Liver (tissue), 10 donors: ENCODE results near the gene BEX3. TPM values are rescaled to one million over a fixed set of nuclear protein-coding genes. Genes with fewer than 3 reads are reported as not detected.

Experiments
- DNase-seq: peaks from one replicate; pipeline ENCODE4 v3.0.0-alpha.2; 2017; ENCODE audit warnings: low spot score
- H3K27ac ChIP-seq, 2 donors: one replicate each; pipeline ENCODE4 v1.7.0; 2013; ENCODE audit warnings: inconsistent platforms in 2 of 2, low read length in 2 of 2, control low read depth in 1 of 2, low read depth in 1 of 2, mild to moderate bottlenecking in 1 of 2
- H3K27me3 ChIP-seq, 4 donors: one replicate each; pipeline versions ENCODE4 v1.6.1 to v1.7.0; 2013; ENCODE audit warnings: low read length in 3 of 4, inconsistent platforms in 1 of 4, mild to moderate bottlenecking in 1 of 4, moderate library complexity in 1 of 4; ENCODE audit not compliant: control insufficient read depth in 4 of 4, insufficient read depth in 4 of 4
- H3K36me3 ChIP-seq, 4 donors: one replicate each; pipeline versions ENCODE4 v1.6.1 to v1.7.0; 2013; ENCODE audit warnings: low read length in 3 of 4, mild to moderate bottlenecking in 3 of 4, low read depth in 1 of 4, moderate library complexity in 1 of 4; ENCODE audit not compliant: control insufficient read depth in 4 of 4, insufficient read depth in 3 of 4
- H3K4me1 ChIP-seq, 4 donors: one replicate each; pipeline versions ENCODE4 v1.6.1 to v1.7.0; 2013; ENCODE audit warnings: low read length in 3 of 4, mild to moderate bottlenecking in 3 of 4, moderate library complexity in 1 of 4; ENCODE audit not compliant: control insufficient read depth in 4 of 4, insufficient read depth in 4 of 4
- H3K4me3 ChIP-seq, 3 donors: one replicate each; pipeline versions ENCODE4 v1.6.1 to v1.7.0; 2013; ENCODE audit warnings: low read length in 3 of 3, control low read depth in 1 of 3, low read depth in 1 of 3, mild to moderate bottlenecking in 1 of 3
- H3K9ac ChIP-seq, 2 donors: one replicate each; pipeline ENCODE4 v1.7.0; 2013; ENCODE audit warnings: low read length in 2 of 2, mild to moderate bottlenecking in 2 of 2, moderate library complexity in 2 of 2, control low read depth in 1 of 2, low read depth in 1 of 2
- H3K9me3 ChIP-seq, 4 donors: one replicate each; pipeline versions ENCODE4 v1.6.1 to v1.7.0; 2013; ENCODE audit warnings: low read length in 3 of 4; ENCODE audit not compliant: control insufficient read depth in 4 of 4
- CTCF ChIP-seq: fragments of 150-350 bp; IDR thresholded peaks from 2 replicates; pipeline ENCODE4 v1.5.1; 2017; ENCODE audit warnings: improper control_type of control experiment, low read depth, low read length; ENCODE audit not compliant: missing input control
- EGR1 ChIP-seq, 2 donors: IDR thresholded peaks; 2 replicates each; pipeline ENCODE4 v1.6.1; 2016 to 2018; ENCODE audit warnings: antibody characterized with exemption in 2 of 2, low read depth in 2 of 2
- FOXA2 ChIP-seq: IDR thresholded peaks from 2 replicates; pipeline ENCODE4 v1.6.1; 2016; ENCODE audit warnings: antibody characterized with exemption
- HNF4A ChIP-seq, 2 donors: conservative IDR thresholded peaks; 2 replicates each; pipeline ENCODE4 v1.6.1; 2016; ENCODE audit warnings: antibody characterized with exemption in 2 of 2, mild to moderate bottlenecking in 2 of 2
- NR2F2 ChIP-seq: IDR thresholded peaks from 2 replicates; pipeline ENCODE4 v1.6.1; 2016; ENCODE audit warnings: antibody characterized with exemption
- RAD21 ChIP-seq, 2 donors: IDR thresholded peaks; 2 replicates each; pipeline ENCODE4 v1.6.1; 2016; ENCODE audit warnings: antibody characterized with exemption in 2 of 2, mild to moderate bottlenecking in 2 of 2
- RXRA ChIP-seq, 2 donors: IDR thresholded peaks; 2 replicates each; pipeline ENCODE4 v1.6.1; 2017 to 2018; ENCODE audit warnings: antibody characterized with exemption in 2 of 2, mild to moderate bottlenecking in 1 of 2
- SP1 ChIP-seq: IDR thresholded peaks from 2 replicates; pipeline ENCODE4 v1.6.1; 2018; ENCODE audit warnings: antibody characterized with exemption, mild to moderate bottlenecking
- TAF1 ChIP-seq: conservative IDR thresholded peaks from 2 replicates; pipeline ENCODE4 v1.6.1; 2016; ENCODE audit warnings: antibody characterized with exemption, mild to moderate bottlenecking
- YY1 ChIP-seq: IDR thresholded peaks from 2 replicates; pipeline ENCODE4 v1.6.1; 2016; ENCODE audit warnings: antibody characterized with exemption, mild to moderate bottlenecking
- ZBTB33 ChIP-seq: IDR thresholded peaks from 2 replicates; pipeline ENCODE4 v1.6.1; 2016; ENCODE audit warnings: antibody characterized with exemption
- WGBS: extraction: QIAGEN DNeasy Blood & Tissue Kit; methylation state at CpG from one replicate; pipeline ENCODE4 v1.1.7; 2013; 5-methylcytosine and 5-hydroxymethylcytosine counted together
- polyA plus RNA-seq, 2 donors: library from polyadenylated mRNA; stranded (reverse) in 1 of 2; unstranded in 1 of 2; fragments of 200-250 nt in 1 of 2; fragments of >200 nt in 1 of 2; fragmentation: Nextera tagmentation in 1 of 2; extraction: Ambion mirVana in 1 of 2; gene quantifications; one replicate each; pipeline versions ENCODE4 v1.2.1 to v1.2.3, GENCODE V29; 2013 to 2015
- small RNA-seq: library from RNA; depleted of rRNA; stranded (forward); fragments of <200 nt; gene quantifications from one replicate; pipeline ENCODE3, GENCODE V24; 2014
- total RNA-seq, 2 donors: library from RNA; depleted of rRNA; stranded (reverse); fragments of >200 nt; gene quantifications; one replicate each; pipeline ENCODE4 v1.2.3, GENCODE V29; 2014
- donor health status: healthy.
- donor health status: healthy.
- donor health status: healthy.
- donor health status: healthy.
- donor health status: healthy.

Gene BEX3
- total and polyA plus RNA-seq, 4 donors, result 21.9 to 77.4 (median 57.3) TPM

GRCh38 chrX:103423955-103424638 is 47.8 kb downstream of the BEX3 start:
- Histone ChIP-seq H3K4me3 (no peak overlapping the region), H3K27me3 (no peaks in the 10 kb centered on the region), H3K9me3 (no peaks in the 10 kb centered on the region), H3K36me3 (no peaks in the 10 kb centered on the region), H3K27ac (no peak overlapping the region), H3K4me1 (no peaks in the 10 kb centered on the region), H3K9ac (no peak overlapping the region)
- TF ChIP-seq YY1, result no peak
- TF ChIP-seq RXRA (IDR thresholded peaks at IDR 0.05), result no peak
- TF ChIP-seq CTCF, result no peak
- no peak for TF ChIP-seq NR2F2
- no peak for TF ChIP-seq ZBTB33
- TF ChIP-seq FOXA2, result no peak
- no peak for TF ChIP-seq EGR1 (IDR thresholded peaks at IDR 0.05; ENCODE audit: low read depth in 2 of 2)
- no peak for TF ChIP-seq TAF1
- TF ChIP-seq SP1, result no peak
- no peak for TF ChIP-seq RAD21 (IDR thresholded peaks at IDR 0.05)
- no peak for TF ChIP-seq HNF4A (conservative IDR thresholded peaks at IDR 0.05)
- WGBS, result 88% methylated on average over 3 of the region's 3 CpGs
- no peak for DNase-seq

Small RNA genes lying within 50 kb of the gene (small RNA-seq; reads per million reads assigned to genes)
- not detected for gene Z92846.1

Other genes starting within 250 kb of the BEX3 start
- 10 to 100 TPM in 1 of 2 donors, 1 to 10 TPM in 1; 2.0 to 26.5 TPM for gene BEX4, start 161.4 kb upstream of the BEX3 start, total RNA-seq
- 10 to 100 TPM in 1 of 2 donors, 1 to 10 TPM in 1; 4.3 to 10.8 TPM for gene BEX4, start 161.4 kb upstream of the BEX3 start, polyA plus RNA-seq
- 100 to 1,000 TPM in 1 of 2 donors, 10 to 100 TPM in 1; 11.9 to 109 TPM for gene TCEAL8, start 121.4 kb upstream of the BEX3 start, total RNA-seq
- 10 to 100 TPM; 16.5 to 23.9 TPM for gene TCEAL8, start 121.4 kb upstream of the BEX3 start, polyA plus RNA-seq
- gene TCEAL5, start 99.8 kb upstream of the BEX3 start, total RNA-seq, result under 1 TPM in 1 of 2 donors, not detected in 1; 0.89 TPM
- gene TCEAL5, start 99.8 kb upstream of the BEX3 start, polyA plus RNA-seq, result not detected
- gene BEX2, start 65.5 kb upstream of the BEX3 start, total RNA-seq, result 10 to 100 TPM in 1 of 2 donors, under 1 TPM in 1; 0.75 to 21.9 TPM
- 1 to 10 TPM; 1.9 to 6.1 TPM for gene BEX2, start 65.5 kb upstream of the BEX3 start, polyA plus RNA-seq
- gene TCEAL7, start 46.3 kb upstream of the BEX3 start, total RNA-seq, result 1 to 10 TPM in 1 of 2 donors, under 1 TPM in 1; 0.59 to 1.1 TPM
- under 1 TPM; 0.49 to 0.54 TPM for gene TCEAL7, start 46.3 kb upstream of the BEX3 start, polyA plus RNA-seq
- 10 to 100 TPM in 1 of 2 donors, 1 to 10 TPM in 1; 7.7 to 10.2 TPM for gene TCEAL9, start 20.0 kb upstream of the BEX3 start, total RNA-seq
- 10 to 100 TPM; 16.4 to 22.8 TPM for gene TCEAL9, start 20.0 kb upstream of the BEX3 start, polyA plus RNA-seq
- gene RAB40A, start 143.0 kb downstream of the BEX3 start, total RNA-seq, result under 1 TPM; 0.09 to 0.33 TPM
- under 1 TPM; 0.03 to 0.06 TPM for gene RAB40A, start 143.0 kb downstream of the BEX3 start, polyA plus RNA-seq
- 10 to 100 TPM in 1 of 2 donors, 1 to 10 TPM in 1; 6.3 to 23.7 TPM for gene TCEAL4, start 209.0 kb downstream of the BEX3 start, total RNA-seq
- 10 to 100 TPM; 49.8 to 50.5 TPM for gene TCEAL4, start 209.0 kb downstream of the BEX3 start, polyA plus RNA-seq
- gene TCEAL3, start 231.4 kb downstream of the BEX3 start, total RNA-seq, result 1 to 10 TPM; 1.4 to 2.4 TPM
- 1 to 10 TPM; 2.4 to 4.4 TPM for gene TCEAL3, start 231.4 kb downstream of the BEX3 start, polyA plus RNA-seq